OCI-LY3 (cell line): ENCODE measurements around the gene BLM.

Experiments used
- CTCF ChIP-seq: fragments of 200-600, 300-600 bp; sonication (generic); IDR thresholded peaks from 2 replicates; pipeline ENCODE4 v1.5.1; 2014; ENCODE audit warnings: antibody characterized with exemption, low read length, low read depth
- EZH2phosphoT487 ChIP-seq: fragments of 200-600 bp; shearing (Covaris generic); IDR thresholded peaks from 2 replicates; pipeline ENCODE4 v1.6.1; 2018; ENCODE audit warnings: antibody characterized with exemption, mixed run types, low read depth

GRCh38 chr15:90840954-90841353 is 123.8 kb downstream of the BLM start:
- TF ChIP-seq CTCF = no peak
- no peak for TF ChIP-seq EZH2phosphoT487
